A673 (cell line): ENCODE measurements around the gene NPTX1. TPM values are rescaled to one million over a fixed set of nuclear protein-coding genes. Genes with fewer than 3 reads are reported as not detected.

Experiments
- BruUV-seq: library from RNA; stranded (reverse); fragments of 400-500 nt; replicated peaks from 2 replicates; lab custom pipeline; 2021; lab: Mats Ljungman, UMichigan
- CTCF ChIA-PET: fragments of 300-600 bp; sonication (Branson Sonifier 250); formaldehyde crosslinking; loops from one replicate; lab custom pipeline; 2022; ENCODE audit warnings: antibody characterized with exemption; lab: Charles Lee
- POLR2A ChIA-PET: fragments of 300-600 bp; sonication (Branson Sonifier 250); formaldehyde crosslinking; loops from one replicate; lab custom pipeline; 2022; ENCODE audit warnings: antibody characterized with exemption; ENCODE audit not compliant: low non-redundant PET; lab: Charles Lee
- DNase-seq: peaks from one replicate; pipeline ENCODE4 v3.0.0-alpha.2; 2015; ENCODE audit warnings: low spot score
- H3K27ac ChIP-seq: fragments of 200-600 bp; sonication (generic); 2 replicates; pipeline ENCODE4 v1.5.1; 2016; ENCODE audit warnings: mixed run types, low read depth, mild to moderate bottlenecking, mixed read lengths, antibody characterized with exemption, low read length; ENCODE audit not compliant: poor library complexity, severe bottlenecking
- H3K27me3 ChIP-seq: fragments of 200-600 bp; sonication (generic); replicated peaks from 2 replicates; pipeline ENCODE4 v1.6.1; 2017; ENCODE audit warnings: mixed run types, low read depth, mild to moderate bottlenecking, mixed read lengths, antibody characterized with exemption, low read length; ENCODE audit not compliant: insufficient read depth, poor library complexity
- H3K36me3 ChIP-seq: fragments of 200-600 bp; sonication (generic); 2 replicates; pipeline ENCODE4 v1.6.1; 2016; ENCODE audit warnings: mixed run types, mild to moderate bottlenecking, mixed read lengths, antibody characterized with exemption, low read length; ENCODE audit not compliant: insufficient read depth, poor library complexity, severe bottlenecking
- H3K4me1 ChIP-seq: fragments of 200-600 bp; sonication (generic); 2 replicates; pipeline ENCODE4 v1.6.1; 2017; ENCODE audit warnings: mixed run types, mild to moderate bottlenecking, mixed read lengths, antibody characterized with exemption, low read length; ENCODE audit not compliant: insufficient read depth, poor library complexity, severe bottlenecking
- H3K4me3 ChIP-seq: fragments of 200-600 bp; sonication (generic); 2 replicates; pipeline ENCODE4 v1.5.1; 2016; ENCODE audit warnings: low read depth, mixed run types, mild to moderate bottlenecking, mixed read lengths, low read length; ENCODE audit not compliant: poor library complexity, severe bottlenecking
- H3K9me3 ChIP-seq: fragments of 200-600 bp; sonication (generic); 2 replicates; pipeline ENCODE4 v1.6.1; 2016; ENCODE audit warnings: mixed run types, low read depth, mild to moderate bottlenecking, mixed read lengths, antibody characterized with exemption, low read length; ENCODE audit not compliant: poor library complexity, severe bottlenecking
- CTCF ChIP-seq: fragments of 300-800, 200-600 bp; sonication (generic); conservative IDR thresholded peaks from 2 replicates; pipeline ENCODE4 v1.5.1; 2017; ENCODE audit warnings: low read depth, mild to moderate bottlenecking, antibody characterized with exemption, low read length, moderate library complexity, mixed read lengths
- EZH2 ChIP-seq: fragments of 200-600 bp; sonication (generic); IDR thresholded peaks from 2 replicates; pipeline ENCODE4 v1.6.1; 2017; ENCODE audit warnings: borderline replicate concordance, low read depth, mild to moderate bottlenecking, mixed read lengths, antibody characterized with exemption, low read length; ENCODE audit not compliant: poor library complexity, severe bottlenecking
- intact Hi-C: fragments of 100-400 bp; cut with micrococcal nuclease; formaldehyde crosslinking; loops from one replicate; pipeline ENCODE4 v1.10.0; 2022; ENCODE audit not compliant: unreplicated experiment
- total RNA-seq: library from RNA; stranded (reverse); gene quantifications from 2 replicates; pipeline ENCODE4 v1.2.3, GENCODE V29; 2021

The NPTX1 gene
- total RNA-seq, 1 experiment from 2014 or later: 0.43 TPM

GRCh38 chr17:80523054-80523744, 46.8 kb upstream of the NPTX1 start:
- CTCF ChIA-PET: interaction anchor here (0.7 kb wide), 1 partner anchor 369 kb away, joined by 3 read pairs; no protein-coding TSS in a partner anchor
- BruUV-seq: no TSS peak
- TF ChIP-seq EZH2: no peak
- no peak for TF ChIP-seq CTCF

GRCh38 chr17:80520810-80521455, 44.5 kb upstream of the NPTX1 start:
- no peaks in the 10 kb centered on the region for H3K36me3 ChIP-seq
- POLR2A ChIA-PET: no interaction called here
- intact Hi-C loops: no loop called here
- no peaks in the 10 kb centered on the region for H3K27me3 ChIP-seq
- CTCF ChIA-PET: no interaction called here
- DNase-seq: no peak
- TF ChIP-seq CTCF (no peak), EZH2 (no peak)
- H3K9me3 ChIP-seq: no peaks in the 10 kb centered on the region
- no peak overlapping the region for H3K27ac ChIP-seq
- BruUV-seq: no TSS peak
- H3K4me3 ChIP-seq: no peak overlapping the region
- H3K4me1 ChIP-seq: no peaks in the 10 kb centered on the region

More at GRCh38 chr17:80523054-80523744, 46.8 kb upstream of the NPTX1 start:
- no peak overlapping the region for H3K27ac ChIP-seq
- H3K4me3 ChIP-seq: no peak overlapping the region
- POLR2A ChIA-PET: no interaction called here
- no peaks in the 10 kb centered on the region for H3K9me3 ChIP-seq
- no peaks in the 10 kb centered on the region for H3K36me3 ChIP-seq
- intact Hi-C loops: no loop called here
- DNase-seq: no peak
- H3K4me1 ChIP-seq: no peaks in the 10 kb centered on the region
- H3K27me3 ChIP-seq: no peaks in the 10 kb centered on the region

- ChIA-PET POLR2A (no interaction called here), CTCF (no interaction called here)
- intact Hi-C loops: no loop called here
- no peak overlapping the region for H3K27ac ChIP-seq
- H3K27me3 ChIP-seq: no peaks in the 10 kb centered on the region
- no peaks in the 10 kb centered on the region for H3K9me3 ChIP-seq
- H3K36me3 ChIP-seq: no peaks in the 10 kb centered on the region
- no peak for DNase-seq
- no TSS peak for BruUV-seq
- H3K4me1 ChIP-seq: no peaks in the 10 kb centered on the region
- H3K4me3 ChIP-seq: no peak overlapping the region
- TF ChIP-seq CTCF (no peak), EZH2 (no peak)
Measured at GRCh38 chr17:80519091-80519781, 42.8 kb upstream of the NPTX1 start.
